ENCODE data around the gene DHRSX.
"Not testable (repeated sequence)": the region's sequence is repeated elsewhere in the genome, so short reads cannot be mapped to it uniquely, and the experiment has no call there.

DNA sequence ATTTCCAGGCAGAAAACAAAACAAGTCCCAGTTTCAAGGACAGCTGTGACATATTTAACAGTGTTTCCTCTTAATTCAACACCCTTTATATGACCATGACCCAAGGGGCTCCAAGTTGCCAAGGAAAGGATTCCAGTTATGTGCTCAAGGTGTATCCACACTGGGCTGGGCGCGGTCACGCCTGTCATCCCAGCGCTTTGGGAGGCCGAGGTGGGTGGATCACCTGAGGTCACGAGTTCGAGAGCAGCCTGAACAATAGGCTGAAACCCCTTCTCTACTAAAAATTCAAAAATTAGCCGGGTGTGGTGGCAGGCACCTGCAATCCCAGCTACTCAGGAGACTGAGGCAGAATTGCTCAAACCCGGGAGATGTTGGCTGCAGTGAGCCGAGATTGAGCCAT, 29.6 kb downstream of the DHRSX start:
- TF ChIP-seq EZH2 (IDR thresholded peaks at IDR 0.05); POLR2AphosphoS5 (IDR thresholded peaks at IDR 0.05; ENCODE audit: borderline replicate concordance, low read depth, low read length); FOXP2 (optimal IDR thresholded peaks at IDR 0.05; ENCODE audit: control extremely low read depth, extremely low read length, insufficient read depth): not testable (repeated sequence)

Data from SK-N-MC (cell line).